Measurements from ENCODE around the gene RPS19BP1. TPM values are rescaled to one million over a fixed set of nuclear protein-coding genes. Genes with fewer than 3 reads are reported as not detected.

RPS19BP1 gene
- total and polyA plus RNA-seq, 2 experiments from 2014 or later, result 84.0 to 117 TPM

GRCh38 chr22:39568278-39568981, 35.9 kb upstream of the RPS19BP1 start:
- Histone ChIP-seq H3K27ac (no peak overlapping the region), H3K79me2 (no peaks in the 10 kb centered on the region), H3K36me3 (replicated peaks; ENCODE audit: insufficient read depth, low read depth) (no peaks in the 10 kb centered on the region), H3K4me2 (no peak overlapping the region), H3K9me3 (ENCODE audit: low read depth) (no peaks in the 10 kb centered on the region), H3K27me3 (no peaks in the 10 kb centered on the region), H3K4me3 (no peak overlapping the region), H3K4me1 (ENCODE audit: insufficient read depth) (no peaks in the 10 kb centered on the region), H3K9me2 (replicated peaks; ENCODE audit: insufficient read depth) (no peaks in the 10 kb centered on the region), H2AFZ (no peak overlapping the region), H4K20me1 (ENCODE audit: insufficient read depth, poor library complexity, severe bottlenecking) (no peaks in the 10 kb centered on the region)
- DNase-seq (ENCODE audit: low spot score), result no peak
- 91% methylated on average over 17 of the region's 19 CpGs for WGBS (ENCODE audit: low lambda C conversion rate, missing lambda C conversion rate)
- TF ChIP-seq CTCF (IDR thresholded peaks at IDR 0.05; ENCODE audit: poor library complexity) (no peak), EZH2 (IDR thresholded peaks at IDR 0.05; ENCODE audit: borderline replicate concordance) (no peak), EZH2phosphoT487 (IDR thresholded peaks at IDR 0.05; ENCODE audit: low read depth, severe bottlenecking, unreplicated experiment) (no peak)

GRCh38 chr22:39567135-39567946, 34.8 kb upstream of the RPS19BP1 start:
- no peak for DNase-seq (ENCODE audit: low spot score)
- Histone ChIP-seq H3K4me2 (no peak overlapping the region), H3K4me1 (ENCODE audit: insufficient read depth) (no peaks in the 10 kb centered on the region), H3K9me2 (replicated peaks; ENCODE audit: insufficient read depth) (no peaks in the 10 kb centered on the region), H3K4me3 (no peak overlapping the region), H3K27me3 (no peaks in the 10 kb centered on the region), H3K36me3 (replicated peaks; ENCODE audit: insufficient read depth, low read depth) (no peaks in the 10 kb centered on the region), H3K9me3 (ENCODE audit: low read depth) (no peaks in the 10 kb centered on the region), H2AFZ (no peak overlapping the region), H3K27ac (no peak overlapping the region), H4K20me1 (ENCODE audit: insufficient read depth, poor library complexity, severe bottlenecking) (no peaks in the 10 kb centered on the region), H3K79me2 (no peaks in the 10 kb centered on the region)
- no peak for TF ChIP-seq EZH2phosphoT487 (IDR thresholded peaks at IDR 0.05; ENCODE audit: low read depth, severe bottlenecking, unreplicated experiment)
- TF ChIP-seq CTCF (IDR thresholded peaks at IDR 0.05; ENCODE audit: poor library complexity), result no peak
- no peak for TF ChIP-seq EZH2 (IDR thresholded peaks at IDR 0.05; ENCODE audit: borderline replicate concordance)
- WGBS (ENCODE audit: low lambda C conversion rate, missing lambda C conversion rate), result 71% methylated on average over 14 of the region's 14 CpGs

GRCh38 chr22:39565414-39565944, 32.9 kb upstream of the RPS19BP1 start:
- DNase-seq (ENCODE audit: low spot score), result no peak
- peaks cover 6% of the 10 kb centered on the region for H3K27me3 ChIP-seq
- 93% methylated on average over 5 of the region's 5 CpGs for WGBS (ENCODE audit: low lambda C conversion rate, missing lambda C conversion rate)

More at GRCh38 chr22:39565414-39565944, 32.9 kb upstream of the RPS19BP1 start:
- H3K4me3 ChIP-seq, result no peak overlapping the region
- no peaks in the 10 kb centered on the region for H3K9me3 ChIP-seq (ENCODE audit: low read depth)
- no peaks in the 10 kb centered on the region for H3K9me2 ChIP-seq (replicated peaks; ENCODE audit: insufficient read depth)
- TF ChIP-seq CTCF (IDR thresholded peaks at IDR 0.05; ENCODE audit: poor library complexity), result no peak
- no peak for TF ChIP-seq EZH2 (IDR thresholded peaks at IDR 0.05; ENCODE audit: borderline replicate concordance)
- TF ChIP-seq EZH2phosphoT487 (IDR thresholded peaks at IDR 0.05; ENCODE audit: low read depth, severe bottlenecking, unreplicated experiment), result no peak
- H3K4me1 ChIP-seq (ENCODE audit: insufficient read depth), result no peaks in the 10 kb centered on the region
- no peaks in the 10 kb centered on the region for H4K20me1 ChIP-seq (ENCODE audit: insufficient read depth, poor library complexity, severe bottlenecking)
- H3K79me2 ChIP-seq, result no peaks in the 10 kb centered on the region
- no peak overlapping the region for H3K27ac ChIP-seq
- H2AFZ ChIP-seq, result no peak overlapping the region
- H3K36me3 ChIP-seq (replicated peaks; ENCODE audit: insufficient read depth, low read depth), result no peaks in the 10 kb centered on the region
- no peak overlapping the region for H3K4me2 ChIP-seq

All from hepatocyte (in vitro differentiated cells).